HepG2 (cell line): ENCODE results near the gene HPCAL1. TPM values are rescaled to one million over a fixed set of nuclear protein-coding genes. Genes with fewer than 3 reads are reported as not detected.
A peak's percentile ranks its signal among the peaks of the same experiment; 100 is the strongest.

ENCODE experiments used
- MAFK ChIP-seq, 2 experiments: IDR thresholded peaks in 1 of 2; conservative IDR thresholded peaks in 1 of 2; 2 replicates each; pipeline ENCODE4 v1.6.1; 2011; ENCODE audit warnings: improper control_type of control experiment in 2 of 2, low read length in 2 of 2
- MLLT10 ChIP-seq: sonication (generic); formaldehyde crosslinking; IDR thresholded peaks from 2 replicates; pipeline ENCODE4 v1.4.0; 2020; ENCODE audit warnings: missing genetic modification reagents
- MYC ChIP-seq: sonication (generic); formaldehyde crosslinking; IDR thresholded peaks from 2 replicates; pipeline ENCODE4 v1.9.0; 2021; ENCODE audit warnings: missing genetic modification reagents, borderline replicate concordance
- PHF8 ChIP-seq: sonication (generic); formaldehyde crosslinking; IDR thresholded peaks from 2 replicates; pipeline ENCODE4 v1.5.0; 2020; ENCODE audit warnings: missing genetic modification reagents
- ZNF343 ChIP-seq: sonication (generic); formaldehyde crosslinking; IDR thresholded peaks from 2 replicates; pipeline ENCODE4 v1.4.0; 2020; ENCODE audit warnings: mild to moderate bottlenecking, missing genetic modification reagents
- ZNF589 ChIP-seq: sonication (generic); formaldehyde crosslinking; conservative IDR thresholded peaks from 2 replicates; pipeline ENCODE4 v1.8.0; 2022; ENCODE audit warnings: mild to moderate bottlenecking, moderate library complexity, missing genetic modification reagents
- ZNF7 ChIP-seq: IDR thresholded peaks from 2 replicates; pipeline ENCODE4 v1.6.1; 2016; ENCODE audit warnings: missing biosample characterization, missing genetic modification reagents
- ZNF768 ChIP-seq: sonication (generic); formaldehyde crosslinking; IDR thresholded peaks from 2 replicates; pipeline ENCODE4 v1.4.0; 2020; ENCODE audit warnings: missing genetic modification reagents
- ZNF839 ChIP-seq: sonication (generic); formaldehyde crosslinking; IDR thresholded peaks from 2 replicates; pipeline ENCODE4 v1.4.0; 2020; ENCODE audit warnings: missing genetic modification reagents, mild to moderate bottlenecking, borderline replicate concordance
- polyA plus RNA-seq, 8 experiments: library from polyadenylated mRNA; depleted of rRNA in 3 of 8; stranded (reverse) in 7 of 8; unstranded in 1 of 8; fragments of >200 nt; fragmentation: Illumina TruSeq in 4 of 8; extraction: Trizol in 4 of 8; gene quantifications; 2 replicates each; pipeline versions ENCODE4 v1.2.1 to v1.2.3, GENCODE V29; 2011 to 2016; ENCODE audit warnings: low read depth in 4 of 8, missing spikeins in 1 of 8, mixed read lengths in 1 of 8; ENCODE audit not compliant: insufficient read depth in 1 of 8
- total RNA-seq, 5 experiments: library from RNA; depleted of rRNA; stranded (reverse); fragments of >200 nt; fragmentation: Illumina TruSeq; extraction: Trizol; gene quantifications; 2 replicates each; pipeline ENCODE4 v1.2.3, GENCODE V29; 2016; ENCODE audit warnings: low read depth in 1 of 5
- TF ChIP-seq, protein P1 (sequence below): sonication (generic); formaldehyde crosslinking; IDR thresholded peaks from one replicate; pipeline ENCODE4 v1.5.1; 2020; ENCODE audit warnings: mild to moderate bottlenecking, missing genetic modification reagents; ENCODE audit errors: not compliant biosample characterization
- TF ChIP-seq, protein P2 (sequence below): IDR thresholded peaks from 2 replicates; pipeline ENCODE4 v1.6.1; 2016; ENCODE audit warnings: control low read depth

HPCAL1 gene
- total and polyA plus RNA-seq, 2 of the 13 experiments (the other 11 are each of a cell fraction or from before 2014, with no cell fraction given), result 29.5 to 29.9 TPM

DNA sequence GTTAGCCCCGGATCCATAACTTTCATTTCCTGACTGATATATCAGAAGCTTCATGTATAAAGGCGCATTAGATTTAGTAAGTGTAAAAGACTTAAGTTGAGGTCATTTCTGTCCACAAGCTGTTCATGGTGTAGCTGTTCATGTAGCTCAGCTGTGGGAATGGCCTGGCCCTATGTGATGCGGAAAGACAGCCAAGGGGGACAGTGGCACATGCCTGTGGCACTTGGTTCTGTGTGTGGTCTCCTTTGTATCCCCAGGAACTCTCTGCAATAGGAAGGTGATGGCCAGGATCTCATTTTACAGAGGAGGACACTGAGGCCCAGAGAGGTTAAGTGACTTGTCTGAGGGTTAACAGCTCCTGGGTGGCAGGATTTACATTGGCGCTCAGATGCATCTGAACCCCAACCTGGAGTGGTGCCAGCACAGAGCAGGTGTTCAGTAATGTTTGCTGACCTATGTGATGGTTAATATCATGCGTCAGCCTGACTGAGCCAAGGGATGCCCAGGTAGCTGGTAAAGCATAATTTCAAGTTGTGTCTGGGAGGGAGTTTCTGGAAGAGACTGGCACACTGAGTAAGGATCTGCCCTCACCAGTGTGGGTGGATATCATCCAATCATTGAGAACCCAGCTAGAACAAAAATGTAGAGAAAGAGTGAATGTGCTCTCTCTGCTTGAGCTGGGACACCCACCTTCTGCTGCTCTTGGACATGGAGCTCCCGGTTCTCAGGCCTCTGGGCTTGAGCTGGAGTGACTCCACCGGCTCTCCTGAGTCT is 25.4 kb downstream of the HPCAL1 start (continued):
- TF ChIP-seq ZNF839 (CRISPR knock-in tag) (no peak), MYC (CRISPR knock-in tag) (no peak), MLLT10 (no peak), ZNF589 (CRISPR knock-in tag) (no peak), PHF8 (CRISPR knock-in tag) (no peak), ZNF343 (CRISPR knock-in tag) (no peak), MAFK (conservative IDR thresholded peaks at IDR 0.05 in 1 of 2, IDR thresholded peaks at IDR 0.05 in 1 of 2; ENCODE audit: low read length in 2 of 2) (no peak), ZNF7 (CRISPR knock-in tag) (no peak), ZNF768 (CRISPR knock-in tag) (peak; percentile 95)
- TF ChIP-seq, protein P1, sequence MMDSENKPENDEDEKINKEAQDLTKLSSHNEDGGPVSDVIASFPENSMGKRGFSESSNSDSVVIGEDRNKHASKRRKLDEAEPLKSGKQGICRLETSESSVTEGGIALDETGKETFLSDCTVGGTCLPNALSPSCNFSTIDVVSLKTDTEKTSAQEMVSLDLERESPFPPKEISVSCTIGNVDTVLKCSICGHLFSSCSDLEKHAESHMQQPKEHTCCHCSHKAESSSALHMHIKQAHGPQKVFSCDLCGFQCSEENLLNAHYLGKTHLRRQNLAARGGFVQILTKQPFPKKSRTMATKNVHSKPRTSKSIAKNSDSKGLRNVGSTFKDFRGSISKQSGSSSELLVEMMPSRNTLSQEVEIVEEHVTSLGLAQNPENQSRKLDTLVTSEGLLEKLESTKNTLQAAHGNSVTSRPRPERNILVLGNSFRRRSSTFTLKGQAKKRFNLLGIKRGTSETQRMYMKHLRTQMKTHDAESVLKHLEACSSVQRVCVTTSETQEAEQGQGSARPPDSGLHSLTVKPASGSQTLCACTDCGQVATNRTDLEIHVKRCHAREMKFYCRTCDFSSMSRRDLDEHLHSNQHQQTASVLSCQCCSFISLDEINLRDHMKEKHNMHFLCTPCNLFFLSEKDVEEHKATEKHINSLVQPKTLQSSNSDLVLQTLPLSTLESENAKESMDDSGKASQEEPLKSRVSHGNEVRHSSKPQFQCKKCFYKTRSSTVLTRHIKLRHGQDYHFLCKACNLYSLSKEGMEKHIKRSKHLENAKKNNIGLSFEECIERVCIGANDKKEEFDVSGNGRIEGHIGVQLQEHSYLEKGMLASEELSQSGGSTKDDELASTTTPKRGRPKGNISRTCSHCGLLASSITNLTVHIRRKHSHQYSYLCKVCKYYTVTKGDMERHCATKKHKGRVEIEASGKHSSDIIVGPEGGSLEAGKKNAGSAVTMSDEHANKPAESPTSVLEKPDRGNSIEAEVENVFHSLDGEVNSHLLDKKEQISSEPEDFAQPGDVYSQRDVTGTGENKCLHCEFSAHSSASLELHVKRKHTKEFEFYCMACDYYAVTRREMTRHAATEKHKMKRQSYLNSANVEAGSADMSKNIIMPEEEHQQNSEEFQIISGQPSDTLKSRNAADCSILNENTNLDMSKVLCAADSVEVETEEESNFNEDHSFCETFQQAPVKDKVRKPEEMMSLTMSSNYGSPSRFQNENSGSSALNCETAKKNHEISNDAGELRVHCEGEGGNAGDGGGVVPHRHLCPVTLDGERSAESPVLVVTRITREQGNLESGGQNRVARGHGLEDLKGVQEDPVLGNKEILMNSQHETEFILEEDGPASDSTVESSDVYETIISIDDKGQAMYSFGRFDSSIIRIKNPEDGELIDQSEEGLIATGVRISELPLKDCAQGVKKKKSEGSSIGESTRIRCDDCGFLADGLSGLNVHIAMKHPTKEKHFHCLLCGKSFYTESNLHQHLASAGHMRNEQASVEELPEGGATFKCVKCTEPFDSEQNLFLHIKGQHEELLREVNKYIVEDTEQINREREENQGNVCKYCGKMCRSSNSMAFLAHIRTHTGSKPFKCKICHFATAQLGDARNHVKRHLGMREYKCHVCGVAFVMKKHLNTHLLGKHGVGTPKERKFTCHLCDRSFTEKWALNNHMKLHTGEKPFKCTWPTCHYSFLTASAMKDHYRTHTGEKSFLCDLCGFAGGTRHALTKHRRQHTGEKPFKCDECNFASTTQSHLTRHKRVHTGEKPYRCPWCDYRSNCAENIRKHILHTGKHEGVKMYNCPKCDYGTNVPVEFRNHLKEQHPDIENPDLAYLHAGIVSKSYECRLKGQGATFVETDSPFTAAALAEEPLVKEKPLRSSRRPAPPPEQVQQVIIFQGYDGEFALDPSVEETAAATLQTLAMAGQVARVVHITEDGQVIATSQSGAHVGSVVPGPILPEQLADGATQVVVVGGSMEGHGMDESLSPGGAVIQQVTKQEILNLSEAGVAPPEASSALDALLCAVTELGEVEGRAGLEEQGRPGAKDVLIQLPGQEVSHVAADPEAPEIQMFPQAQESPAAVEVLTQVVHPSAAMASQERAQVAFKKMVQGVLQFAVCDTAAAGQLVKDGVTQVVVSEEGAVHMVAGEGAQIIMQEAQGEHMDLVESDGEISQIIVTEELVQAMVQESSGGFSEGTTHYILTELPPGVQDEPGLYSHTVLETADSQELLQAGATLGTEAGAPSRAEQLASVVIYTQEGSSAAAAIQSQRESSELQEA, result no peak
- TF ChIP-seq, protein P2, sequence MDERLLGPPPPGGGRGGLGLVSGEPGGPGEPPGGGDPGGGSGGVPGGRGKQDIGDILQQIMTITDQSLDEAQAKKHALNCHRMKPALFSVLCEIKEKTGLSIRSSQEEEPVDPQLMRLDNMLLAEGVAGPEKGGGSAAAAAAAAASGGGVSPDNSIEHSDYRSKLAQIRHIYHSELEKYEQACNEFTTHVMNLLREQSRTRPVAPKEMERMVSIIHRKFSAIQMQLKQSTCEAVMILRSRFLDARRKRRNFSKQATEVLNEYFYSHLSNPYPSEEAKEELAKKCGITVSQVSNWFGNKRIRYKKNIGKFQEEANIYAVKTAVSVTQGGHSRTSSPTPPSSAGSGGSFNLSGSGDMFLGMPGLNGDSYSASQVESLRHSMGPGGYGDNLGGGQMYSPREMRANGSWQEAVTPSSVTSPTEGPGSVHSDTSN (CRISPR knock-in tag), result no peak
